AG04449 (cell line): Measurements from ENCODE around the gene TMEM69.
"Not testable (repeated sequence)": the region's sequence is repeated elsewhere in the genome, so short reads cannot be mapped to it uniquely, and the experiment has no call there.

ENCODE experiments used
- CTCF ChIA-PET: fragments of 350-600 bp; formaldehyde crosslinking; extraction: SDS; loops from one replicate; lab custom pipeline; 2021; ENCODE audit warnings: antibody characterized with exemption; lab: Yijun Ruan, JAX
- POLR2A ChIA-PET: fragments of 400-600, 350-600 bp; formaldehyde crosslinking; extraction: SDS; loops from one replicate; lab custom pipeline; 2020; ENCODE audit warnings: antibody characterized with exemption, inconsistent platforms; lab: Yijun Ruan, JAX
- DNase-seq: peaks from one replicate; pipeline ENCODE4 v3.0.0-alpha.2; 2010; ENCODE audit warnings: low read depth, low spot score
- H3K4me3 ChIP-seq: 2 replicates; pipeline ENCODE4 v1.5.1; 2011; ENCODE audit warnings: low read depth, mild to moderate bottlenecking, control low read depth, low read length
- CTCF ChIP-seq: IDR thresholded peaks from one replicate; pipeline ENCODE4 v1.5.1; 2011; ENCODE audit warnings: mild to moderate bottlenecking, moderate library complexity, low read length, control low read depth, inconsistent platforms; ENCODE audit not compliant: insufficient read depth; ENCODE audit errors: missing control alignments

Gene TMEM69

GRCh38 chr1:45673956-45674355 is 14.0 kb upstream of the TMEM69 start:
- DNase-seq = no peak
- CTCF ChIA-PET = interaction anchor here (1.0 to 1.7 kb wide), 3 partner anchors 18 to 207 kb away, joined by 3 to 5 read pairs (median 3); no protein-coding TSS in a partner anchor
- no peak overlapping the region for H3K4me3 ChIP-seq
- no peak for TF ChIP-seq CTCF
- POLR2A ChIA-PET = no interaction called here

DNA sequence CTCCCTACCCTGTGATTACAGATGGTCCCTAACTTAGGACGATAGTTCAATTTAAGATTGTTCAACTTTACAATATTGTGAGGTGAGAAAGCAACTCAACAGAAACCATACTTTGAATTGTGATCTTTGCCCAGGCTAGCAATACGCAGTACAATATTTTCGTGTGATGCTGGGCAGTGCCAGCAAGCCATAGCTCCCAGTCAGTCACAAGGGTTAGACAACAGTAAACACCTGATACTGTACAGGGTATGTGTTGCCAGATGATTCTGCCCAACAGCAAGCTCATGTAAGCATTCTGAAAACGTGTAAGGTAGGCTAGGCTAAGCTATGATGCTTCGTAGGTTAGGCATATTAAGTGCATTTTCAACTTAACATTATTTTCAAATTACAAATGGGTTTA is 13.5 kb upstream of the TMEM69 start:
- POLR2A ChIA-PET = no interaction called here
- CTCF ChIA-PET = interaction anchor here (1.0 kb wide), 1 partner anchor 30 kb away, joined by 3 read pairs; no protein-coding TSS in a partner anchor
- TF ChIP-seq CTCF = no peak
- no peak for DNase-seq
- H3K4me3 ChIP-seq = no peak overlapping the region

DNA sequence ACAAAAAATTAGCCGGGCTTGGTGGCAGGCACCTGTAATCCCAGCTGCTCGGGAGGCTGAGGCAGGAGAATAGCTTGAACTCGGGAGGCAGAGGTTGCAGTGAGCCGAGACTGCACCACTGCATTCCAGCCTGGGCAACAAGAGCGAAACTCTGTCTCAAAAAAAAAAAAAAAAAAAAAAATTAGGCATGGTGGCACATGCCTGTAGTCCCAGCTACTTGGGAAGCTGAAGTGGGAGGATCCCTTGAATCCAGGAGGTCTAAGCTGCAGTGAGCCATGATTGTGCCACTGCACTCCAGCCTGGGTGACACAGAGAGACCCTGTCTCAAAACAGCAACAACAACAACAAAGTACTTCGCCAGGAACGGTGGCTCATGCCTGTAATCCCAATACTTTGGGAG is 11.4 kb upstream of the TMEM69 start:
- H3K4me3 ChIP-seq, DNase-seq, CTCF ChIA-PET, POLR2A ChIA-PET: not testable (repeated sequence)

DNA sequence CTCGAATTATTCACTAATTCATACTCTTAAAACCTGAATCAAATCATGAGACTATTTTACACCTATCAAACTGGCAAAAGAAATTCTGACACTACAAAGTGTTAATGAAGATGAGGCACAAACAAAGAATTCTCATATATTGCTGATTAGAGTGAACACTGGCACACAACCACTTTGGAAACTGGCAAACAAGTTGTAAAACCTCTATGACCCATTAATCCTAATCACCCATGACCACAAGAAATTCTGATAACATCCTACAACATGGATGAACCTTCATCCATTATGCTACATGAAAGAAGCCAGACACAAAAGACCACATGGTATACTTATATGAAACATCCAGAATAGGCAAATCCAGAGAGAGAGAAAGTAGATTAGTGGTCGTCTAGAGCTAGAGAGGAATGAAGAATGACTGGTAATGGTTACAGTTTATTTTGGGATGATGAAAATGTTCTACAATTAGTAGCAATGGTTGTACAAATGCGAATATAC is 10.2 kb upstream of the TMEM69 start:
- no peak for TF ChIP-seq CTCF
- no peak overlapping the region for H3K4me3 ChIP-seq

GRCh38 chr1:45678489-45678888 is 9.5 kb upstream of the TMEM69 start:
- H3K4me3 ChIP-seq = no peak overlapping the region
- no peak for DNase-seq
- ChIA-PET POLR2A (interaction anchor here (1.1 kb wide), 1 partner anchor 9 kb away, joined by 3 read pairs; no protein-coding TSS in a partner anchor), CTCF (interaction anchor here (0.8 kb wide), 1 partner anchor 9 kb away, joined by 3 read pairs; no protein-coding TSS in a partner anchor)
- TF ChIP-seq CTCF = no peak

More for the DNA sequence above, 10.2 kb upstream of the TMEM69 start:
- ChIA-PET CTCF (interaction anchor here (0.8 kb wide), 1 partner anchor 9 kb away, joined by 3 read pairs; no protein-coding TSS in a partner anchor), POLR2A (no interaction called here)
- no peak for DNase-seq

- TF ChIP-seq CTCF = no peak
- CTCF ChIA-PET = no interaction called here
- POLR2A ChIA-PET = interaction anchor here (1.1 kb wide), 1 partner anchor 8 kb away, joined by 3 read pairs; no protein-coding TSS in a partner anchor
- no peak overlapping the region for H3K4me3 ChIP-seq
- DNase-seq = no peak
These were observed 8.9 kb upstream of the TMEM69 start for GRCh38 chr1:45679123-45679522.

DNA sequence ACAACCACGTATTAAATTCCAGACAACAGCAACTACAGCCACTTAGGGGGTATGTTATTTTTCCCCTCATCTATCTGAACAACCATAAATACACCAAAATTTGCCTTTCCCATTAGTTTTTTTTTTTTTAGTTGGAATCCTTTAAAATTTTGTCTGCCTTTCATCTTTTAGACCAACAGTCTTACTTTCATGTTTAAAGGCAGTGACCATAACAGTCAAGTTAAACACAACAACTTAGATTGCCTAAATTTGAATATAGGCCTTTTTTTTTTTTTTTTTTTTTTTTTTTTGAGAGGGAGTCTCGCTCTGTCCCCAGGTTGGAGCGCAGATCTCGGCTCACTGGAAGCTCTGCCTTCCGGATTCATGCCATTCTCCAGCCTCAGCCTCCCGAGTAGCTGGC is 5.0 kb upstream of the TMEM69 start:
- CTCF ChIA-PET = no interaction called here
- no peak overlapping the region for H3K4me3 ChIP-seq
- TF ChIP-seq CTCF = no peak
- DNase-seq = no peak
- POLR2A ChIA-PET = no interaction called here
